Measurements from ENCODE around the gene NECTIN1.

NECTIN1 gene

GRCh38 chr11:119712459-119713358 is 16.3 kb downstream of the NECTIN1 start:
- DNase-seq, result no peak

- DNase-seq, result no peak
These were observed 17.0 kb downstream of the NECTIN1 start for GRCh38 chr11:119712006-119712405.

DNA sequence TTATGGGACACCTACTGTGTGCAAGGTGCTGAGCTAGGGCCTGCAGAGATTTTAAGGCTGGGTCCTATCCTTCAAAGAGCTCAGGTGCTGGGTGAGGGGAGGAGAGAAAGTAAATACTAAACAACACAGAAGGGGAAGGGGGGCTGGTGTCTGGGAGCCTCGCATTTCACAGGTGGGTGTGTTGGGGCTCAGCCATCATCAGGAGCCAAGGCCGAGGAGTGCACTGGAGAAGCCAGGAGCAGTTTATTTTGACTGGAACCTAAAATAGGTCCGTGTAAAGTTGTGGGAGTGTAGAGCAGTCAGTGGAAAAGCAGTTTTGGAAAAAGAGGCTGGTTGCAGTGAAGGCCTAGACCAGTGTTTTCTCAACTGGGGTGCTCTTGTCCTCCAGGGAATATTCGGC is 17.5 kb downstream of the NECTIN1 start:
- DNase-seq, result no peak

DNA sequence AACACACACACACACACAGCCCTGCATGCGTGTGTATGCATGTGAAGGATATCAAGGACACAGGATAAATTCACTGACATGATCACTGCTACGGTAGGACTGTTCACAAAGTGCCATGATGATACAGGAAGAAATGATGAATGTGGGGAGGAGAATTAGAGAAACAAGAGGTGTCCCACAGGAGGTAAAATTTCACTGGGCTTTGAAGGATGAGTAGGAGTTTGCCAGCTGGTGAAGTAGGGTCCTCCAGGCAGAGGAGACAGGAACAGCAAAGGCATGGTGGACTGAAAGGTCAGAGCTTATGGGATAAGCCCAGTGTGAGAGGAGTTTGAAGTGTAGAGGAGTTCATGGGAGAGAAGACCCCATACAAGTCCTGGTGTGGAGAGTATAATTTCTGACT is 18.6 kb downstream of the NECTIN1 start:
- DNase-seq, result no peak

GRCh38 chr11:119709638-119710346 is 19.2 kb downstream of the NECTIN1 start:
- DNase-seq, result no peak

- DNase-seq, result no peak
These were observed 19.8 kb downstream of the NECTIN1 start for GRCh38 chr11:119709171-119709570.

DNA sequence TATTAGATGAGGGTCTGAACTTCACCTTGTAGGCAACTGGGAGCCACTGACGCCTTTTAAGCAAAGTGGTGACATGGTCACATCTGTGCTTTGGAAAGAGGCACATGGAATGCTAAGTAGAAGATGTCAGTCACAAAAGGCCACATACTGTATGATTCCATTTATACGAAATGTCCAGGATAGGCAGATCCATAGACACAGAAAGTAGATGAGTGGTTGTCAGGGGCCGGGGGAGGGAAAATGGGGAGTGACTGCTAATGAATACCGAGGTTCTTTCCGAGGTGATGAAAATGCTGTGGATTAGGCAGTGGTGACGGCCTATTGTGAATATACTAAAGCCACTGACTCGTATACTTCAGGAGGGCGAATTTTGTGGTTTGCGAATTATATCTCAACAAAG is 20.6 kb downstream of the NECTIN1 start:
- no peak for DNase-seq

DNA sequence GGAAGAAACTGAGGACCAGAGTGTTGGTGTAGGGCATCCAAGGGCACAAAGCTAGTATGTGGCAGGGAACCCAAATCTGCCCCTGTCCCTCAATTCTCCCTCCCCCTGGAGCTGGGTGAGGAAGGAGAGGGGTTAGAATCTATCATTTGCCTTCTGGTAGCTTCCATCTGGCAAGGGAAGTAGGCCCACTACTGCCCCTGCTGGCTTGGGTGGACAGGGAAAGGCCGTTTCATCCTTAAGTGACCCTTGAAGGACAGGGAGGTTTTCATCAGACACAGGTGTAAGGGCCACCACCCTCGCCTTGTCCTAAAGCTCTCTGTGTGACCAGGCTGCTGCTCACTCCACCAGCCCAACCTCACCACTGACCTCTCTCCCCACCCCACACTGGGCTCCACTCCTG is 22.1 kb downstream of the NECTIN1 start:
- DNase-seq, result no peak

GRCh38 chr11:119706029-119706428 is 23.0 kb downstream of the NECTIN1 start:
- no peak for DNase-seq

- DNase-seq, result no peak
These were observed 23.6 kb downstream of the NECTIN1 start for GRCh38 chr11:119705362-119705761.

DNA sequence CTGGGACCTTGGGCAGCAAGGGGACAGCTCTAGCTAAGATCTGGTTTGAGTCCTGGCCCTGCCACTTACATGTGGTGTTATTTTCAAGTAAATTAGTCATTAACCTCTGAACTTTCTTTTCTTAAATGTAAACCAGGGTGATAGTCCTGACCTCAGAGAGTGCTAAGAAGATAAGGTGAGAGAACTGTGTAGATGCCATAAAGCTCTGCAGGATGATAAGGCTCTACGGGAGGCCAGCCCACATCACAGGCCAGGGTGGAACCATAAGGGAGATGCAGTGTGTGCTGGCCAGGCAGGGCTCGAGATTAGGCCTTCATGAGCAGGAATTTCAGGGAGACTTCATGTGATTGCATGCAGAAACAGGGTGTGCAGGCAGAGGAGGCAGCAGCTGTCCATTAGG is 24.2 kb downstream of the NECTIN1 start:
- DNase-seq, result no peak

- no peak for DNase-seq
These were observed 27.1 kb downstream of the NECTIN1 start for GRCh38 chr11:119701591-119702549.

DNA sequence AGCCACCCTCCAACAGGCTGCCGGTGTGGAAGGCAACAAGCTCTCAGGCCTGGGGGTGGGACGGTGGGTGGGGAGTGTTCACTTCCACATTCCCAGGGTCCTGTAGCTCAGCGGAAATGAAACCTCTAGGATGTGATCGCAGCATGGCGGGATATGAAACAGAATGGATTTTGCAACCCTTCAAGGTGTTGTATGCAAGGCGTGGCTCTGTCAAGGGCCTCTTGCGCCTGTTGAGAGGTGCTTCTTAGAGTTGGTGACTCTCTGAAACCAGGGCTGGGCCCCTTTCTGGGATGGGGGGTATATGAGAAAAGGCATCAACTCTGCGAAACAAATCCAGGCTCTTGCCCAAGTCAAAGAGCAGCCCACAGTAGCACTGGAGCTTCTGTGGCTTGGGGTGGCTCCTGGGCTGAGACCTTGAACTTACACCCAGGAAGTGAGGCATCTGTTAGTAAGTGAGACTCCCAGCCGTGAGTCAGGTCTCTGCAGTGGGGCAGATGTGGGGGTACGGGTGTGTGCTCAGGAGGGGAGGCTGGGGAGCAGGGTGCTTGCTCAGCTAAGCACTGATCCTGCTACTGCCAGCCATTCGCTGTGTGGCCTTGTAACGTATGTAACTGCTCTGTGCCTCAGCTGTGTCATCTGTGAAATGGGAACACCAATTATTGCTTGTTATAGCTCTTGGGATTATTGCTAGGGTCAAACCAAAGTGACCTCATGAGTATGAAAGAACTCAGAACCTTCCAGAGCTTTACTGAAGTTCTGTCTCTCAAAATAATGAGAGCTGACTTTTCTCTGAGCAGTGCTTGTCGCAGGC is 28.3 kb downstream of the NECTIN1 start:
- no peak for DNase-seq

DNA sequence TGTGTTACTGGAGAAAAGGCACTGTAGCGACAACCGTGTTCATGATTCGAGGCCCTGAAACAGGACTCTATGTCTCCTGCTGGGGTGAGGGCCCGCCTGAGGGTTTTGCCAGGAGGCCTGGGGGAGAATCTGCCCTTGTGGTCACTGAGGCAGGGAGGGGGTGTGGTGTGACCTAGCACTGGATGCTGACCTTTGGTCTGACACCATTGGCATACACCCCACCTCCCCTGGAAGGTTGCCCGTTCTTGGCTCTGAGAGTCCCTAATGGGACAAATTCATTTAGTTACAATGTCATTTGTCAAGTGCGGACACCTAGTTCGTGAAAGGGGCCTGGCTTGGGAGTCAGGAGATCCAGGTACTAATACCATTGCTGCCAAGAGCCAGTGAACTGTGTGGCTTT is 29.0 kb downstream of the NECTIN1 start:
- no peak for DNase-seq

DNA sequence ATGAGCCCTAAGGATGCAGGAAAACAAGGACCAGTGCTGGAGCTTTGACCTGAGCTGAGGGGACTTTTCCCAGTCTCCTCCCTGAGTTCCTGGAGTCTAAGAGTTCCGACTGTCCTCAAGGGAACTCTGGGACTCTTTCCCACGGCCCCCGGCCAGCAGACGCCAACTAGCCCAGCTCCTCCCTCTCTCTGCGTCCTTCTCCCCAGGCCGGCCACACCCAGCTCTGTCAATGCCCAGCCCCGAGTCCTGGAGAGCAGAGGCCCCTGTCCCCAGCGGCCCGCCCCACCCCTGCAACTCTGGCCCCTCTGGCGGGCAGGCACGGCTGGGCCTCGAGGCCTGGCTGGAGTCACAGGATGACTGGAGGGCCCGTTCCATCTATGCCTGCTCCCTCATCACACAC is 29.8 kb downstream of the NECTIN1 start:
- DNase-seq, result no peak

- DNase-seq, result no peak
These were observed 31.1 kb downstream of the NECTIN1 start for GRCh38 chr11:119697882-119698281.

DNA sequence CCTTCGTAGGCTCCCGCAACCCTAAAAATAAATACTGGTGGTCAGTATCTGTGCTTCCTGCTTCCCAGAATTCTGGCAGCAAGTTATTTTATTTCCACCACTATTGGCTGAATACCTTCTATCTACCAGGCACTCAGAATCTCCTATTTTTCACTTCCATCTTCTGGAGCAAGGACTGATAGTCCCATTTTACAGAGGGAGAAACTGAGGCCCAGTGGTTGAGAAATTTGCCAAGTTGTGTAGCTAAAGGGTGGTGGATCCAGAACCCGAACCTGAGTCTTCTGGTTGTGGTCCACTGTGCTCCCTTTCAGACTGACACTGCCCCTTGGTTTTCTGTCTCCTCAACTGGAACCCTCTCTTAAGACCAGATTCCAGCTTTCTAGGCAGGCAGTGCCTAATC is 31.6 kb downstream of the NECTIN1 start:
- no peak for DNase-seq

DNA sequence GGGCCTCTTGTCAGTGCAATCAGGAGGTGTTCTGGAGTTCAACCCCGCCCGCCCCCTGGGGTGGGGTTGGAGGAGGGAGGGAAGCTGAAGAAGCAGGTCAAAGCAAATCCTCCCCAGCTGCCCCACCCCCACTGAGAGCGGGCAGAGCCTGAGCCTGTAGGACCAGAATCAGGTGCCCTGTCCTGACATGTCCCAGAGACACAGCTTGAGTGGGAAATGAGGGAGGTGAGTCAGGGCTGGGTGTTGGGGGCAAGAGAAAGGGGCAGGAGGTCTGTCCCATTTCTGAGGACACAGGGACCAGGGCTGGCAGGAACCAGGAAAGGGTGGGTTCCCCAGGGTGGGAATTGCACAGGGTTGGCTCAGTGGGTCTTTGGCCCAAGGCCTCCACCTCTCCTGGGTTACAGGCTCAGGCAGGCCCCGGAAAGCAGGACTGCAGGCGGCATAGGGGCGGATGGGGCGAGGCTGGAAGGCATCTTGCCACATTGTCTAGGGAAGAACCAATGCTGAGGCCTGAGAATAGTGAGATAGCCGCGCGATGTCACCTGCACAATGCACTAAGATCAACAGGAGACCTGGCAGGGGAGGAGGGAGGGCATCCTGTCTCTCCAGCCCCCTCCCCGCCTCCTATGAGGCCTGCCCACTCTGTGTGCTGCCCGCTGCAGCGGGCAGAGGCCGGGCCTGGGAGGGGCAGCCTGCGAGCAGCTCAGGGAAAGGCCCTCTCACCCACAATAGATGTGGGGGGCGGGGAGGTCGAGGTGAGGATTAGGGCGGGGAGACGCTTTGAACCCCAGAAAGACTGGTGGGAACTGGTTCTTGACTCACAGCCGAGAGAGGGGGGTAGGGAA is 32.4 kb downstream of the NECTIN1 start:
- DNase-seq, result no peak

DNA sequence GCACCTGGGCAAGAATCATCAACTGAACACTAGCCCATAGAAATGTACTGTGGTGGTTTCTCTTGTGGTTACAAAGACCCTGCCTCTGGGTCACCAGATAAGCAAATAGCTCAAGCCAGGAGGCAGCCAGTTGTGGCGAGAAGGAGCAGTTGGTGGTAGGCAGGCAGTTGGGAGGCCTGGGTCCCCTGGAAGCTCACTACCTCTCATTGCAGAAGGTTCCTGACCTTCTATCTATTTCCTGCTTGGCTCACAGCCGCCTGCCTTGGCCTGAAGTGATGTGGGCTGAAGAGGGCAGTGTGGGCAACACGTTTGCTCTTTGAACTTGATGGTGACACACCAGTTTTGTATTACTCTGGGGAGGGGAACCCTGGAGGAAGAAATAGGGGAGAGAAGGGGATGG is 34.7 kb downstream of the NECTIN1 start:
- DNase-seq, result no peak

DNA sequence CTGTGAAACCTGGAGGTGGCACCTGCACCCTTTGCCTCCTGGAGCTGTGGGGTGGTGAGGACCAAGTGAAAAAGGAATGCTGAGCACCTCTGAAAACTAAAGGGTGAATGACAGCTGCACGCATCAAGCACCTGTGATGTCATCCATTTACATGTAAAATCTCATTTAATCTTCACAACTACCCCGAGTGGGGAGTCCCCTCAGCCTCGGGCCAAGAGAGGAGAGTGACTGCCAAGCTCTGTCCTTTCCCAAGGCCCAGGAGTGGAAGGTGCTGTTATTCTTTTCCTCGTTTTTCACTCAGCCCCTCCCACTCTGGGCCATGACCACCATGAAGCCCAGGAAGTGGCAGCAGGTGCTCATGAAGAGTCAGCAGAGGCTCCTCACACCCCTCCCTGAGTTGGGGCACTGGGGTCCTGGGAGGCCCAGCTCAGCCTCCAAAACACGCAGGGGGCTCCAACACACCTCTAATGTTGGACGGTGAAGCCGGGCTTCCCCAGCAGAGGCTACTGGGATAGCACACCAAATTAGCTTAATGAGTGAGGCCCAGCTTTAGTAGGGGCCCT is 35.7 kb downstream of the NECTIN1 start:
- no peak for DNase-seq

GRCh38 chr11:119692540-119692820 is 36.5 kb downstream of the NECTIN1 start:
- no peak for DNase-seq

All from CD4-positive, alpha-beta T cell treated with Interferon gamma for 1 hour (primary cell).